GM18873 (cell line): ENCODE results near the gene SCN1A.
"Not testable (repeated sequence)": the region's sequence is repeated elsewhere in the genome, so short reads cannot be mapped to it uniquely, and the experiment has no call there.

ENCODE experiments used
- ATAC-seq: cut with Tn5 transposase; IDR thresholded peaks from one replicate; pipeline ENCODE4 v1.9.1; 2021; ENCODE audit warnings: mild to moderate bottlenecking, moderate library complexity, moderate number of reproducible peaks; ENCODE audit not compliant: unreplicated experiment, low FRiP score

SCN1A gene

GRCh38 chr2:166127217-166128155 lies at the start of gene SCN1A:
TSS of gene SCN1A (minus strand) at chr2:166128020. CDS start at chr2:166073621, 54,399 bp downstream.
- no peak for ATAC-seq

DNA sequence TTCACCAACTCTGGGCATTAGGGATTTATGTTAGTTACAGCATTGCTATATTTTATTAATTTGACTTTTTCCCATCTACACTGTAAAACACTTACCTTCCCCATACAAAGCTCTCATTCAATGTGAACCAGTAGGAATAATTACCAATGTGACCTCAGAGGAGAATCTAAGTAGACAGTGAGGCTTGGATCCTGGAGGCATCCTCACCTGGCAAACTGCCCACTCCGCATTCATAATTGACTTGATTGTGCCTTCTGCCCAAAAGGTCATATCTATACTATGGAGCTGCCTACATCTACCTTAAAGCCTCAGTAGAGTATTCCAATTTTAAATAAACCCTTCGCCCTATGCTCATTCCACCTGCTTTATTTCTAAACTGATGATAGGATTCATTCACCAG lies 45.4 kb upstream of the SCN1A start:
- ATAC-seq = no peak

DNA sequence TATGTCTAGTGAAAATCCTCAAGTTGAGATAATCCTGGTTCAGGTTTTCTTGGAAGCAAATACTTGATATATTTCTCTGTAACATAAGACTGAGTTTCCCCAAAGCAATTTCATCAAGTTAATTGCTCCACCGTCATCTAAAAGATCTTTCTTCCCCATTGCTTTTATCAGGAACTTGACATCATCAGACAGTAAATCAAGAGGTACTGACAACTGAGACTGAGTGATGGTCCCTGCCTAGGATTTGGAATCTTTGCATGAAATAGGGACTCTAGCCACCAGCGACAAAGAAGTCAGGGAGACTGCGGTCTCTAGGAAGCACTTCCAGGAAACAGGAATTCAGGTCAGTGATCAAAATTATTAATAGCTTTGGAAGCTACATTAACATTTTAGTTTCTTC lies 43.4 kb upstream of the SCN1A start:
- ATAC-seq = no peak

DNA sequence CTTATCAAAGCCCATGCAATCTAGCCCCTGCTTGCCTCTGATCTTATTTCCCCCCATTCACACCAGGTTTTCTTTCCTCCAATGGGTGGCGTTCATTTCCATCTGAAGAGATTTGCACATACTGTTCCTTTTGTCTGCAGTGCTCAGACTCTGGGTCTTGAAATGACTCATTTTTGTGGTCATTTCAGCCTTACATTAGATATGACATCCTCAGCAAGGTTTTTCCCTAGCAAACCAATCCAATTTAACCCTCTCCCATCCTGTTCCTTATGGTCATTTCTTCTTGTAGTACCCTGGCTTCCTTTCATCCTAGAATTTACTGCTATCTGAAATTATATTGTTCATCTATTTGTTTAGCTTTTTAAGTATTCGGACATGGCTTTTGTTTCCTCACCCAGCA lies 42.5 kb upstream of the SCN1A start:
- peak; percentile 58 for ATAC-seq

GRCh38 chr2:166167449-166167848 lies 39.6 kb upstream of the SCN1A start:
- no peak for ATAC-seq

DNA sequence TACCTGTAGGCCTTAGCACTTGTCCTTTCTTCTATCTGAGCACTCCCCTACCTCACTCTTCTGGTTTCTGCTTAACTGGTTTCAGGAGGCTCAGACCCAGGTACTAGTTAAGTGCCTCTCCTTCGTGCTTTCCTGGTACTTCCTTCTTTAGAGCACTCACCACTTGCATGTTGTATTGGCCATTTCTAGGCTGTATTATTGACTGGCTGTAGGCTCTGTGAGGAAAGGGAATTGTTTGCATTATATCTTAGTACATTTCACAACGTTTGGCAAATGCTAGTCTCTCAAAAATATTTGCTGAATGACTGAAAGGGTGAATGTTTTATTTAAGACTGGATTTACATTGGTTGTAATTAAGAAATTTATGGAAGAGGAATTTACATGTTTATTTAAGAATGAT lies 36.0 kb upstream of the SCN1A start:
- ATAC-seq = no peak

DNA sequence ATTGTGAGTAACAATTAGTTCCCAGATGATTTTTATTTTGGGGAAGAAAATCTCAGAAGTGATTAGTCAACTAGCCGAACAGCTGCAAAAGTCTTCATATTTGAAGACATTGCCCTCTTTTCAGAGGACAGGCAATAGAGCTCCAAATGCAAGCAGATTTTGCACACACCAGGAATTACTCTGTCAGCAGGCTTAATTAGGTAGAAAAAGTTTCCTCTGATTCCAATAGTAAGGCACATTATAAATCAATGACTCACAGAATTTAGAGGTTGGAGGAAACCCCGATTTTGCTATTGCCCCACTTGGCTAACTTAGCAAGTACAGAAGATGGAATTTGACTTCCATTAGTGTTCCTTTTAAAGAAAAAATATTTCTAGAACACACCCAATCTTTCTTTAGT lies 30.7 kb upstream of the SCN1A start:
- ATAC-seq = no peak

- no peak for ATAC-seq
Observed at GRCh38 chr2:166157578-166157977, 29.8 kb upstream of the SCN1A start.

- no peak for ATAC-seq
Observed at GRCh38 chr2:166156985-166157490, 29.2 kb upstream of the SCN1A start.

GRCh38 chr2:166155589-166155988 lies 27.8 kb upstream of the SCN1A start:
- no peak for ATAC-seq

GRCh38 chr2:166154685-166155338 lies 27.0 kb upstream of the SCN1A start:
- ATAC-seq = no peak

DNA sequence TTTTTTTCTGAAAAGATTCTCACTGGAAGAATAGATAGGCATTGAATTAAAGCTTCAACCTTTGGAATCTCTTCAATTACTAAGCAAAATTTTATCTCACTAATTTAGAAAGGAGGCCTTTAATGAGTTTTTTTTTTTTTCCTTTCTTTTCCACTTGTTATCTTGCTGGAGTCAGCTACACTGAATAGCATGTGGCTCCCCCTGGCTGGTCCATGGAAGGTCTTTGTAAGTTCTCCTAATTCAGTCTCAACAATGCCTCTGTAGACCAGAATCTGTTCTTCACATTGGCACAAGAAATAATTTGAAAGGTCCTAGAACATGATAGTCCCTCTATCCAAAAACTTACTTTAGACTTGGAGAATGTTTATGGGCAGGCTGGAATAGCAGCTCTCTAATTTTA lies 24.2 kb upstream of the SCN1A start:
- ATAC-seq = no peak

DNA sequence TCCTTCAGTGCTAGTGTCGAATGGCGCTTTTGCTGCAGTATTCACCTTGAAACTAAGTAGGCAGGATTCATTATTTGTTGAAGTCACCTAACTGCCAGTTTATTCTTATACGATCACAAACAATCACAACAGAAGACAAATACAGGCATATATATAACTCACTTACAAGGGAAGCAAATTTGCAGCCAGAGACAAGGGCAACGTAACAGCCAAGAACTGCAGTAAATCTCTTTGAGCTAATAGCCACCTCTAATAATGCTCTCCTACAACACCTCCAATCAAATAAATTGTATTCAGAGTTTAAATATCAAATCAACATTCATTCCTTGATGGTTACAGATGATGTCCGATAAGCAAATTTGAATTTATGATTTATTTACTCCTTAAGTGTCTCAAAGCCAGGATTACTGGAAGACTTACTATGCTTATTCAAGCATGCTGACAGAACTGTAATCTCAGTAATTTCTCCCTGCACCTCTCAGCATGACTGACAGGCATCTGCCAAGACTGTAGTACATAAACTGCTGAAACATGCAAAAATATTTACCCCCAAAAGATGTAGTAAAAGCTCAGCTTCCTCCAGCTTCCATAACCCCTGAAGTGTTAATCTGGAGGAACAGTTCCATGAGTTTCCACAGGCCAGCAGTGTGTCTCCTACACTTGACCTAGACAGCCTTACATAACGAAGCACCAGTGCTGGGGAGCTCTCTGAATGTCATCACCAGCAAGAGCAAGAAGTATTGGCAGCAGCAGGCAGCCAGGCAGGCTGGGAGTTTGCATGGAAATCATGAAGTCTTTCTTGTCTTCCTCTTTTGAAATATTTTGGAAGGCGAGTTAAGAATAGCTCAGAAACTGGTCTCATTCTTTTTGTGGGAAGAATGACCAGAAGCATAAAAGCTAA lies 20.9 kb upstream of the SCN1A start:
- no peak for ATAC-seq

- no peak for ATAC-seq
Observed at GRCh38 chr2:166147883-166148282, 20.1 kb upstream of the SCN1A start.

DNA sequence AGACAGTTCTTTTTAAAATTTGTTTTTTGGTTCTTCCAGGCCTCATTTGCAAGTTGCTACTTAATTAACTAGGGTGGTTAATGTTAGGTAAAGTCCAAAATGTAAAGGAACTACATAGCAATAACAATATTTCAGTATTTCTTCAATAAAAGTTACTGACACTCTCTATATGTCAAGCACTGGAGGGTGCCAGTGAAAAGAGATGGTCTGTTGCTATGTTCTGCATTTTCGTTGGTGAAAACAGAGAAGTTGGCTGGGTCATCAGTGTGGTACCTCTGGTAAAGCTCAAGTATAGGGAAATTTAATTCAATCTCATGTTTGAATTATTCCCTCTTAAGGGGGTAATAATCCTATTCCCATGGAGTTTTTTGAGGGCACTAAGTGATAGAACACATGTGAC lies 16.3 kb upstream of the SCN1A start:
- no peak for ATAC-seq

DNA sequence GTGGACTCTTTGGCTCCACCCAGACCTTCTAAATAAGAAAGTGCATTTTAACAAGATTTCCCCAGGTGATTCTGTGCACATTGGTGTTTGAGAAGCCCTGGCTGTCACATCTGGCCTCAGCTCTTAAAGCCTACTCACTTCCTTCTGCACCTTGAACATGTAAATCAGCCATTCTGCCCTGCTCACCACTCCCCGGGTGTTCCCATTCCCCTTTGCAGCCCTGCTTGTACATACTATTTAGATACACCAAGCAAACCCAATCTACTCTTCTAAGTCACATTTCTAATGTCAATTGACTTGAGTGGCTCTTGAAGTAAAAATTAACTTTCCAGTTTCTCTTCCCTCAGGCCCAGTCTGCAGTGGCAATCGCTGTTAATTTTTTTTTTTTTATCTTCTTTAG lies 13.1 kb upstream of the SCN1A start:
- no peak for ATAC-seq

DNA sequence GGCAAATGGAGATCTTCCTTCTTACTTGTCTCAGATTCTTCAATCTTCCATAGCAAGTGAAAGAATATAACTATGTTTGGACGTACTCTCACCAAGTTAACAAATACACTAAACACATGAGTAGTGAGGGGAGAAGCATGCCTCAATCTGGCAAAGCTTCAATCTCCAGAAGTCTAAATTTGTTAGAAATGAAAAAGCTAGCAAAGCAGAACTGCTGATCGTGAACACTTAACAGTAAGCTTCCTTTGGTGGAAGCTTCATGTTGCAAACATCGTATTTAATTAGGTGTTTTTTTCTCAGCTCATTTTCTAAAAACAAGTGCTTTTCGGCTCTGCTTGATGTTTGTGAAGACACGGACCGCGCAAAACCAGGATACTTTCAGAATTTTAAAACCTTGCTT lies 12.7 kb upstream of the SCN1A start:
- no peak for ATAC-seq

GRCh38 chr2:166139479-166139878 lies 11.7 kb upstream of the SCN1A start:
- ATAC-seq = not testable (repeated sequence)

DNA sequence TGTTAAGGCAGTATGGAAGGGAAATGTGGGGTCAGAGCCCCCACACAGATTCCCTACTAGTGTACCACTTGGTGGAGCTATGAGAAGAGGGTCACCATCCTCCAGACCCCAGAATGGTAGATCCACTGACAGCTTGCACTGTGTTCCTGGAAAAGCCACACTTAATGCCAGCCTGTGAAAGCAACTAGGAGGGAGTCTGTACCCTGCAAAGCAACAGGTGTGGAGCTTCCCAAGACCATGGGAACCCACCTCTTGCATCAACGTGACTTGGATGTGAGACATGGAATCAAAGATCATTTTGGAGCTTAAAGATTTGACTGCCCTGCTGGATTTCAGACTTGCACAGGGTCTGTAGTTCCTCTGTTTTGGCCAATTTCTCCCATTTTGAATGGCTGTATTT lies 10.8 kb upstream of the SCN1A start:
- no peak for ATAC-seq

GRCh38 chr2:166138144-166138543 lies 10.3 kb upstream of the SCN1A start:
- ATAC-seq = no peak

DNA sequence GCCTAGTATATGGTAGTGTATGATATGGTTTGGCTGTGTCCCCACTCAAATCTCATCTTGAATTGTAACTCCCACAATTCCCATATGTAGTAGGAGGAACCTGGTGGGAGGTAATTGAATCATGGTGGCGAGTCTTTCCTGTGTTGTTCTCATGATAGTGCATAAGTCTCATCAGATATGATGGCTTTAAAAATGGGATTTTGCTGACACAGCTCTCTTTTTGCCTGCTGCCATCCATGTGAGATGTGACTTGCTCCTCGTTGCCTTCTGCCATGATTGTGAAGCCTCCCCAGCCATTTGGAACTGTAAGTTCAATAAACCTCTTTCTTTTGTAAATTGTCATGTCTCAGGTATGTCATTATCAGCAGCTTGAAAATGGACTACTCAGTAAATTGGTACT lies 9.5 kb upstream of the SCN1A start:
- ATAC-seq = no peak
